HG02678 (cell line): ENCODE results near the gene SPON1.

Experiments
- ATAC-seq: cut with Tn5 transposase; IDR thresholded peaks from one replicate; pipeline ENCODE4 v1.9.1; 2021; ENCODE audit warnings: mild to moderate bottlenecking, moderate library complexity; ENCODE audit not compliant: unreplicated experiment

The SPON1 gene

DNA sequence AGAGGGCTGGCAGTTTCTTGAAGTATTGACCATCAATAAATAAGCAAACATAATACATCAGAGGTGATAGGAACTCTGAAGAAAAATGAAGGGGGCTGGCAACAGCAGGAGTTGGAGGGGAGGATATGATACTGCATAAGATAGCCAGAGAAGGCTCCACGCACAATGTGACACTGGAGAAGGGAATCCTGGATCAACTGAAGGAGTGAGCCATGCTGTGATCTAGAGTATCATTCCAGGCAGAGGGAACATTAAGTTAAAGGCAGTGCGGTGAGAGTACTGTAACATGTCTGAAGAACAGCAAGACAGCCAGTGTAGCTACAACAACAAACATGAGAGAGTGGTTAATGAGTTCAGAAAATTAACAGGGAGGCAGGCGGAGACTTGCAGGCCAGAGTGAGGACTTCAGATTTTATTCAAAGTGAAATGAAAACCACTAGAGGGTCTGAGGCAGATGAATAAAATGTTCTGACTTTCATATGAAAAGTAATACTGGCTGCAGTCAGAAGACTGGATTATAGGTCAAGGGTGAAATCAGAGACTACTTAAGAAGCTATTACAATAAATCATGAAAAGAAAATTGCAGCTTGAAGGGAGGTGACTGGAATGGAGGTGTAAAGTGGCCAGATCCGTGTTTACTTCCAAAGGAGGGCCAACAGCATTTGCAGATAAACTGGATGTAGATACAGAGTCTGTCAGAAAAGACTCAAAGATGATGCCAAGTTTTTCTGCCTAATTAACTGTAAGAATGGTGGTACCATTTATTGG lies 347.1 kb downstream of the SPON1 start:
- ATAC-seq, result no peak

DNA sequence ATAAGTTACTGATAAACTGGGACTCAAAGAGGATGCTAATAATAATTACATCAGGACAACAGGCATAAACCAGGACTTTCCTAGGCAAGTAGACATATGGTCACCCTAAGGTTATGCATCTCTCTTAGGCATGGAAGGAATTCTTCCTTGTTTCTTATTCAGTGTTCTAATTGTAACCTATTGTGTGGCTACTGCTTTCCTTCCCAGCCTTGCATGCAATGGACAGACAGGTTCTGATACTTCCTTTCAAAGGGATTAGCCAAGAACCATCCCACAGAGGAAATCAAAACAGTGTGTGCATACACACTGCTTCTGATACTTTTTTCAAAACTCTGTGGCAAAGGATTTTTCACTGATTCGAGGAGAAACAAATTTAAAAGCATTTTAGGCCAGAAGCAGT lies 348.2 kb downstream of the SPON1 start:
- ATAC-seq, result no peak

GRCh38 chr11:14312736-14313438 lies 350.4 kb downstream of the SPON1 start:
- no peak for ATAC-seq

DNA sequence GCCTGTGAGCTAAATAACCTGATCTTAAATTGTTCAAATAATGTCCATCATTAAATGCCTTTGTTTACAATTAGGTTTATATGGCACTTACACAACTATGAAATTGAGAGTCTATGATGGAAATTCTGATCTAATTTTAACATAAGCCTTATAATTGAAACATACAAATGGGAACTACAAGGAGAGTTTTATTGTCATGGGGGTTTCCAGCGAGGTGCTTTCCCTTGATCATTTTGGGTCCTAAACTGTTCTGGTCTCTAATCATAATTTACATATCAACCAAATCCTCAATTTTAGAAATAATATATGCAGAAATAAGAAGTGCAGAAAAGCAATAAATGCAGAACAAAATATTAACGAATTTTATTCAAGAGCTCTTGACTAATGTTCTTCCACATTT lies 351.6 kb downstream of the SPON1 start:
- no peak for ATAC-seq

GRCh38 chr11:14315130-14315529 lies 352.6 kb downstream of the SPON1 start:
- peak; percentile 43 for ATAC-seq
